Adipocyte (in vitro differentiated cells): ENCODE results near the gene UTP3.

Source experiments
- DNase-seq: peaks from one replicate; pipeline ENCODE4 v3.0.0-alpha.2; 2015; ENCODE audit warnings: low read depth
- H3K27me3 ChIP-seq: replicated peaks from 2 replicates; pipeline ENCODE4 v1.7.0; 2013; ENCODE audit warnings: mild to moderate bottlenecking, low read length, moderate library complexity; ENCODE audit not compliant: control insufficient read depth, insufficient read depth
- H3K36me3 ChIP-seq: 2 replicates; pipeline ENCODE4 v1.7.0; 2013; ENCODE audit warnings: low read length, mild to moderate bottlenecking, moderate library complexity; ENCODE audit not compliant: control insufficient read depth, insufficient read depth, severe bottlenecking
- H3K4me1 ChIP-seq: 2 replicates; pipeline ENCODE4 v1.7.0; 2013; ENCODE audit warnings: mild to moderate bottlenecking, low read length, moderate library complexity; ENCODE audit not compliant: control insufficient read depth, insufficient read depth
- H3K4me3 ChIP-seq: 2 replicates; pipeline ENCODE4 v1.7.0; 2013; ENCODE audit warnings: mild to moderate bottlenecking, low read length, moderate library complexity
- H3K9ac ChIP-seq: 2 replicates; pipeline ENCODE4 v1.7.0; 2013; ENCODE audit warnings: mild to moderate bottlenecking, low read length, moderate library complexity
- H3K9me3 ChIP-seq: 2 replicates; pipeline ENCODE4 v1.7.0; 2013; ENCODE audit warnings: mild to moderate bottlenecking, low read length, moderate library complexity; ENCODE audit not compliant: control insufficient read depth

Gene UTP3

DNA sequence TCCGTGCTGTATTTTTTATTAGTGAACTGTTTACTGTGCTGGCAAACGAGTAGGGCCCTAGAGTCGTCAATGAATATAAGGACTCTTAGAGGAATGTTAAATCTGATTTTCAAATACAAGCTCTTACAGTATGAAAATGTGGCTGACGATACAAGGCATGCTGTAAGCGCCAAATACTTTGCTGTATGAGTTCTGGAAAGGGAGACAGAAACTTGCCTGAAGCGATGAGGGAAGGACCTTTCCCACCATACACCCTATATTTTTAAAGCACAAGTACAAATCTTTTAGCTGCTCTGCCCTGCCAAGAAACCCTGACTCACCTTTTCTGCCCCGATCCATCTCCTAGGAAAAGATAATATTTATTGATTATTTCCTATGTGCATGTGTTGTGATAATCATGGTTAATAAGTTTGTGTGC lies 17.7 kb downstream of the UTP3 start:
- peak overlapping the region; percentile 94 for H3K9ac ChIP-seq
- H3K36me3 ChIP-seq, result no peaks in the 10 kb centered on the region
- H3K9me3 ChIP-seq, result no peaks in the 10 kb centered on the region
- no peak for DNase-seq
- H3K27me3 ChIP-seq, result no peaks in the 10 kb centered on the region
- peaks cover 21% of the 10 kb centered on the region for H3K4me1 ChIP-seq
- peak overlapping the region; percentile 98 for H3K4me3 ChIP-seq

- DNase-seq, result peak; percentile 25
- peak overlapping the region; percentile 98 for H3K4me3 ChIP-seq
- H3K9me3 ChIP-seq, result no peaks in the 10 kb centered on the region
- H3K27me3 ChIP-seq, result no peaks in the 10 kb centered on the region
- H3K9ac ChIP-seq, result peak overlapping the region; percentile 94
- H3K4me1 ChIP-seq, result peaks cover 21% of the 10 kb centered on the region
- H3K36me3 ChIP-seq, result no peaks in the 10 kb centered on the region
Measured at GRCh38 chr4:70706516-70706915, 18.2 kb downstream of the UTP3 start.

DNA sequence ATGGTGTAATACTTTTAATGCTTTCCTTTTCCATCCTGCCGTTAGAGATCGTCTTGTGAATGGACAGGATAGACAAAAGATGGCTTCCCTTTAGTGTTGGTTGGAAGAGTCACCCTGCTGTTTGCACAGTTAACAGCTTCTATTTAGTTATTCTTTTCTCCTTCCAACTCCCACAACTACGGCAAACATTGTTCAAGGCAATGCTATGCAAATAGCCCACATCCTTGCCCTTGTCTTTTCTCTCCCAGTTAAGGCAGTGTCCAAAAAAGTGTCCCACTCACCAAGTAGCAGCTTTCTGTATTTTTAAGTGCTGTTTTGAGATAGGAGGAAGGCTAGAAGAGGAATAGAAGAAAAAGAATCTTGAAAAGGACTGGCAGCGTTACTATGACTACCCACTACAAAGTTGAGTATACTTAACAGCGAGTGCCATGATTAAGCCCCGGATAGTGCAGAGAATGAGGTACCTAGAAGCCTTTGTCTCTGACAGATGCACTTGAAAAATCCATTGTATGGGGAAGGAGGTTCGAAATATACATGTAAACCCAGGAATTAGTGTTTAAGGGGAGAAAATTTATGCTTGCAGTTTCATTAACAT lies 21.4 kb downstream of the UTP3 start:
- Histone ChIP-seq H3K9me3 (no peaks in the 10 kb centered on the region), H3K27me3 (no peaks in the 10 kb centered on the region), H3K36me3 (no peaks in the 10 kb centered on the region), H3K9ac (no peak overlapping the region), H3K4me1 (peaks cover 40% of the 10 kb centered on the region), H3K4me3 (no peak overlapping the region)
- no peak for DNase-seq

GRCh38 chr4:70711599-70711998 lies 23.3 kb downstream of the UTP3 start:
- no peak overlapping the region for H3K9ac ChIP-seq
- no peak for DNase-seq
- H3K9me3 ChIP-seq, result no peaks in the 10 kb centered on the region
- no peaks in the 10 kb centered on the region for H3K36me3 ChIP-seq
- H3K4me1 ChIP-seq, result peaks cover 44% of the 10 kb centered on the region
- no peak overlapping the region for H3K4me3 ChIP-seq
- H3K27me3 ChIP-seq, result no peaks in the 10 kb centered on the region

GRCh38 chr4:70712150-70712549 lies 23.8 kb downstream of the UTP3 start:
- H3K36me3 ChIP-seq, result no peaks in the 10 kb centered on the region
- no peak overlapping the region for H3K9ac ChIP-seq
- DNase-seq, result no peak
- H3K27me3 ChIP-seq, result no peaks in the 10 kb centered on the region
- no peak overlapping the region for H3K4me3 ChIP-seq
- H3K9me3 ChIP-seq, result no peaks in the 10 kb centered on the region
- H3K4me1 ChIP-seq, result peaks cover 38% of the 10 kb centered on the region

DNA sequence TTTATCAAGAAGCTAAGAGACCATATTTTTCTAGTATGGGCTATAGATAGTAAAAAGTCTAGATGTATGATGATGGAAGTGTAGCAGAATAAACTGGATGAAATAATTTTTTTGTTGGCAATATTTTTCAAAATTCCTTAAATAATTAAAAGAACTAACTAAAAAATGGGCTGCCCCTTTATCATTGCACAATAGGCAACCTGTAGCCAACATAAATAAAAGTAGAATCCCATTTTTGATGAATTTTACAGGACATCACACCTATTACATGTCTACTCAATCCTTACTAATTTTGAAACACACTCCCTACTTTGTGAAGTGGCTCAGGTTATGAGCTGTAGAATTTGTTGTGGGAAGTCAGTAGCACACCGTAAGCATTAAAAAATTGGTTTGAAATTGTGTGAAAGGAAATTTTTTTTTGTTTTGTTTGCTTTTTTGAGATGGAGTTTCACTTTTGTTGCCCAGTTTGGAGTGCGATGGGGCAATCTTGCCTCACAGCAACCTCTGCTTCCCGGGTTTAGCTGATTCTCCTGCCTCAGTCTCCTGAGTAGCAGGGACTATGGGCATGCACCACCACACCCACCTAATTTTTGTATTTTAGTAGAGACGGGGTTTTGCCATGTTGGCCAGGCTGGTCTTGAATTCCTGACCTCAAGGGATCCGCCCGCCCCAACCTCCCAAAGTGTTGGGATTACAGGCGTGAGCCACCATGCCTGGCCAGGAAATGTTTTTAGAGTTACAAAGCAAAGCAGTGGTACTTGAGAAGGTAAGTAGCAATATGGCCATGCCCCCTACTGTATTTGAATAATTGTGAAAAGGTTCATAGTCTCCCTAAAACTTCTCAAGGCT lies 24.5 kb downstream of the UTP3 start:
- Histone ChIP-seq H3K9ac (no peak overlapping the region), H3K9me3 (no peaks in the 10 kb centered on the region), H3K27me3 (no peaks in the 10 kb centered on the region), H3K4me1 (peaks cover 35% of the 10 kb centered on the region), H3K4me3 (no peak overlapping the region), H3K36me3 (no peaks in the 10 kb centered on the region)
- no peak for DNase-seq

GRCh38 chr4:70713453-70714078 lies 25.2 kb downstream of the UTP3 start:
- no peak for DNase-seq
- Histone ChIP-seq H3K9ac (no peak overlapping the region), H3K4me3 (no peak overlapping the region), H3K27me3 (no peaks in the 10 kb centered on the region), H3K9me3 (no peaks in the 10 kb centered on the region), H3K4me1 (peaks cover 35% of the 10 kb centered on the region), H3K36me3 (no peaks in the 10 kb centered on the region)

GRCh38 chr4:70714079-70714887 lies 26.0 kb downstream of the UTP3 start:
- peaks cover 33% of the 10 kb centered on the region for H3K4me1 ChIP-seq
- no peak for DNase-seq
- H3K9ac ChIP-seq, result no peak overlapping the region
- H3K27me3 ChIP-seq, result no peaks in the 10 kb centered on the region
- H3K4me3 ChIP-seq, result no peak overlapping the region
- H3K9me3 ChIP-seq, result no peaks in the 10 kb centered on the region
- no peaks in the 10 kb centered on the region for H3K36me3 ChIP-seq

DNA sequence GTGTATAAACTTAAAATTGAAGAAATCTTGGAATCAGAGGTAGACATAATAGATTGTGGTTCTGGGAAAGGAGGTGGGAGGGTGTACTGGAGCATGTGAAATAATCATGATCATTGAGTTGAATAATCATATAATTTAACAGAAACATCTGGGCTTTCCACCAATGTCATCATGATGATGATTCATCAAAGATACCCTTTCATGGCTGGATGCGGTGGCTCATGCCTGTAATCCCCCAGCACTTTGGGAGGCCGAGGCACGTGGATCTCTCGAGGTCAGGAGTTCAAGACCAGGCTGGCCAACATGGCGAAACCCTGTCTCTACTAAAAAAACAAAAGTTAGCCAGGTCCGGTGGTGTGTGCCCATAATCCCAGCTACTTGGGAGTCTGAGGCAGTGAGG lies 26.8 kb downstream of the UTP3 start:
- H3K9ac ChIP-seq, result no peak overlapping the region
- DNase-seq, result no peak
- no peaks in the 10 kb centered on the region for H3K36me3 ChIP-seq
- H3K4me1 ChIP-seq, result peaks cover 30% of the 10 kb centered on the region
- no peaks in the 10 kb centered on the region for H3K27me3 ChIP-seq
- H3K4me3 ChIP-seq, result no peak overlapping the region
- no peaks in the 10 kb centered on the region for H3K9me3 ChIP-seq

- peaks cover 33% of the 10 kb centered on the region for H3K4me1 ChIP-seq
- no peaks in the 10 kb centered on the region for H3K36me3 ChIP-seq
- H3K4me3 ChIP-seq, result no peak overlapping the region
- DNase-seq, result no peak
- H3K27me3 ChIP-seq, result no peaks in the 10 kb centered on the region
- no peaks in the 10 kb centered on the region for H3K9me3 ChIP-seq
- no peak overlapping the region for H3K9ac ChIP-seq
Measured at GRCh38 chr4:70718811-70719604, 30.7 kb downstream of the UTP3 start.
